GM18868 (cell line): ENCODE results near the gene GTF2IRD1.
"Not testable (repeated sequence)": the region's sequence is repeated elsewhere in the genome, so short reads cannot be mapped to it uniquely, and the experiment has no call there.

ENCODE experiments used
- ATAC-seq: cut with Tn5 transposase; IDR thresholded peaks from one replicate; pipeline ENCODE4 v1.9.1; 2021; ENCODE audit warnings: mild to moderate bottlenecking, moderate library complexity; ENCODE audit not compliant: unreplicated experiment

GTF2IRD1 gene

DNA sequence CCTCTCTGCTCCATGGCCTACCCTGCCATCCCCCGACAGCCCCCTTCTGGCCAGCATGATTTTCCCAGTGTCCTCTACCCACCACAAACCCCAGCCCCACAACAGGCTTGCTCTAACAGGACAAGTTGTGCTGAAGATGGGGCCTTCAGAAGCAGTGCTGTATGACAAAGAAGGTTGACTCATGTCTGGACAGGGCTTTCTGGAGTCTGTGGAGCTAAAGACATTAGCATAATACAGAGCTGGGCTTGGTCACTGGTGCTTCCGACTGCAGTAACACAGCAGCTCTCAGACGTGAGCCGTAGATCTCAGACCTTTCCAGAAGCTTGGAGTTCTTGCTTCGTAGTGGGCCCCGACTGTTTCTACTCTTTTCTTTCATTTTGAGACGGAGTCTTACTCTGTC is 100.5 kb downstream of the GTF2IRD1 start:
- ATAC-seq = no peak

DNA sequence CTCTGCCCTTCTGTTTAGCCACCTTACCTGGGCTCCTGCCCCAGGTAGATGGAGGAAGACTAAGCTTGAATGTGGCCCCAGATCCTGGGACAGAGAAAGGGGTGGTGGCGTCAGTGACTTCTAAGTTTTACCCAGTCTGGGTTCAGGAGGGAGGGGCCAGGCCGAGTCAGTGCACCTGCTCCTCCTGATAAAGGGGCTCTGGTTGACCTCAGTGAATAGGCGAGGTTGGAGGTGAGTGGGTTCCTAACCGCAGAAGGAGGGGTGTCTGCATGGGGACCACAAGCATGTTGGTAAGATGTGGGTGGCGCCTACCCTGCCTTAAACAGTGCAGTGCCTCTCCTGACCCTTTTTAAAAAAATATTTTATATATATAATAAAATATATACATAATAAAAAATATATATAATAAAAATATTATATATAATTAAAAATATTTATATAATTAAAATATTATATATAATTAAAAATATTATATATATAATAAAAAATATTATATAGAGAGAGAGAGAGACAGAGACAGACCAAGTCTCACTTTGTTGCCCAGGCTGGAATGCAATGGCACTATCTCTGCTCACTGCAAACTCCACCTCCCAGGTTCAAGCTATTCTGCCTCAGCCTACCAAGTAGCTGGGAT is 106.5 kb downstream of the GTF2IRD1 start:
- no peak for ATAC-seq

DNA sequence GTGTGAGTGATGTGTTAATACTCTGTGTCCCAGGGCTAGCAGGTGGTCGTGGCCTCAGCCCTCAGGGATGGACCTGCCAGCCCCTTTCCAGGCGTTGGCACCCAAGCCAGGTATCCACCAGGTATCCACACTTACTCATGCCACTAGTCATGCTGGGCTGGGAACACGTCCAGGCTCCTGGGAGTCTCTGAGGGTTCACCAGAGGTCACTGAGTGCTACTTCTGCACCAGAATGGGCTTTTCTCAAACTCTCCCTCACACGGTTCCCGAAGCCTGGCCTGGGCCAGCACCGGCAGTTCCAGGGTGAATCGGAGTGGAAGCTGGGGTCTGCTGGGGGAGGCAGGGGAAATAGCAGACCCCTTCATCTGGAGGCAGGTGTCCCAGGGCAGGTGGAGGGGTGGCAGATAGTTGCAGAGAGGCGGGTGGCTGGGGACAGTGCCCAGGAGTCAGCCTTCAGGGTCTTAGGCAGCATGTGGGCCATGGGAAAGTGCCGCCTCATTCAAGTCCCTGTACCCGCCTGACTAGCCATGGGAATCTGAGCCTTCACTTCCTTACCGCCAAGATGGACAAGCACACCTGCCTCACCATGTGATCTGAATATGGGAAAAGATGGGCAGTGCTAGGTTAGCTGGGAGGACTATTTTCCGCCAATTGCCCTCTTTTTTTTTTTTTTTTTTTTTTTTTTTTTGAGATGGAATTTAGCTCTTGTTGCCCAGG is 108.3 kb downstream of the GTF2IRD1 start:
- ATAC-seq = no peak

DNA sequence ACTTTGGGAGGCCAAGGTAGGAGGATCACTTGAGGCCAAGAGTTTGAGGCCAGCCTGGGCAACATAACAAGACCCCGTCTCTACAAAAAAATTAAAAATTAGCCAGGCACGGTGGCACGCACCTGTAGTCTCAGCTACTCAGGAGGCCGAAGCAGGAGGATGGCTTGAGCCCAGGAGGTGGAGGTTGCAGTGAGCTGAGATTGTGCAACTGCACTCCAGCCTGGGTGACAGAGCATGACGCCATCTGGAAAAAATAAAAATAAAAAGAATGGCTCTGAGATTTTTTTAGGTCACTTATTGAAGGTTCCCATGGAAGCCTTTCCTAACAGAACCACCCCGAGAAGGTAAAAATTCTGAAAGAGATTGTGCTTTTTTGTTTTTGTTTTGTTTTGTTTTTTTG is 109.9 kb downstream of the GTF2IRD1 start:
- ATAC-seq = not testable (repeated sequence)

DNA sequence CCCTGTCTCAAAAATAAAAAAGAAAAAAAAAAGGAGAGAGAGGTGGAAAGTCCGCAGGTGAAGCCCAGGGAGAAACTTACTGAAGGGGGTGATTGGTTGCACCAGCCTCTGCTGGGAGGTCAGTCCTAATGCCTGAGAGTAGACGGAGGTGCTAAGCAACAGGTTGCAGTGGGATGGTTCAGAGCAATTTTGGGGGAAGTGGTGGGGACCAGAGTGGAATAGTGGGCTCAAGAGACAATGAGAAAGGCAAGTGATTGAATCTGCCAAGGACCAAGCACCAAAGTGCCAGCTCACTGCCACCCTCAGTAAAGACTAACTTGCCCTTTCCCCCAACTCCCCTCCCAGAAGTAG is 113.6 kb downstream of the GTF2IRD1 start:
- no peak for ATAC-seq

- ATAC-seq = no peak
These were observed 115.0 kb downstream of the GTF2IRD1 start for GRCh38 chr7:74568658-74569057.

DNA sequence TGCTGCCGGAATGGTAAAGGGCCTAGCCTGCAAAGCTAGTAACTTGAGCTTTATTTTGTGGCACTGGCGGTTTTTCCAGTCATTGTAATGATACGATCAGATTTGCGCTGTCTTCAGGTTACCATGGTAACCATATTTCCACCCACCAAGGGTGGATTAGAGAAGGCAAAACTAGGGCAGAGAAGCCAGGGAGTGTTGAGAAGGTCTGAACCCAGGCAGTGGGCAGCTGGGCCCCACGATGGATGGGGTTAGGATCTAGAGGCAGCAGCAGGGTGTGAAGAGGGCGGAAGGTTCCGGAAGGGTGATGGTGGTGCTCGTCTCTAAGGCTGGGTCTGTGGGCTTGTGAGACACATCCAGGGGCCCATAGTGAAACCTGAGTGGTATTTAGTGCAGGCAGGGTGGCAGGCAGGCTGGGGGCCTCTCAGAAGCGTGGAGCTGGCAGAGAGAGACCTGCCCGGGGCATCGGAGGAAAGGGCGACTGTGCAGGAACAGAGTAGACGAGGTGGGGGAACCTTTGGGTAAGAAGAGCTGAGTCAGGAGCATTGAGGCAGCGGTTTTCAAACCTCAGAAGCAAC is 115.9 kb downstream of the GTF2IRD1 start:
- ATAC-seq = no peak

DNA sequence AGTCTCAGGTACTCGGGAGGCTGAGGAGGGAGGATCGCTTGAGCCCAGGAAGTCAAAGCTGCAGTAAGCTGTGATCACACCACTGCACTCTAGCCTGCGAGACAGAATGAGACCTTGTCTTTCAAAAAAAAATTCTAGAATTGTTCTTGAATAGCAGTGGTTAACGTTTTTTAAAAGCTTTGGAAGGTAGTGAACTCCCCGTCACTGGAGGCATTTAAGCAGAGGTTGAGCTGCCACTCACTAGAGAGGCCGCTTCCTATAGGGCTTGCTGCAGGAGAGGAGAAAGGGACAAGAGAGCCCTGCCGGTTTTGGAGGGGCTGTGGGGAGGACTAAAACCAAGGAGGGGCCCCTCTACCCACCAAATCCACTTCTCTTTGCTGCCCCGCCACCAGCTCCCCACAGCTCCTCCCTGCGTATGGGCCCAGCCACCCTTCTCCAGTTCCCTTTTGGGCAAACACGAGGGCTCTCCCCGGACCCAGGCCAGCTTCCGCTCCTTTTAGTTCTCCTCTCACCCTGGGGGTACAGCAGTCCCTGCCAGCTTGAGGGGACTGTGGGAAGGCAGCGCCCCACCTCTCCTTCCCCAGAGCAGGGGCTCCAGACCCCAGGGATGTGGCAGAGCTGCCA is 116.9 kb downstream of the GTF2IRD1 start:
- ATAC-seq = no peak

GRCh38 chr7:74572301-74572979 is 118.7 kb downstream of the GTF2IRD1 start:
- ATAC-seq = no peak

- ATAC-seq = no peak
These were observed 119.8 kb downstream of the GTF2IRD1 start for GRCh38 chr7:74573512-74573911.

- ATAC-seq = no peak
These were observed 121.5 kb downstream of the GTF2IRD1 start for GRCh38 chr7:74575083-74575784.

DNA sequence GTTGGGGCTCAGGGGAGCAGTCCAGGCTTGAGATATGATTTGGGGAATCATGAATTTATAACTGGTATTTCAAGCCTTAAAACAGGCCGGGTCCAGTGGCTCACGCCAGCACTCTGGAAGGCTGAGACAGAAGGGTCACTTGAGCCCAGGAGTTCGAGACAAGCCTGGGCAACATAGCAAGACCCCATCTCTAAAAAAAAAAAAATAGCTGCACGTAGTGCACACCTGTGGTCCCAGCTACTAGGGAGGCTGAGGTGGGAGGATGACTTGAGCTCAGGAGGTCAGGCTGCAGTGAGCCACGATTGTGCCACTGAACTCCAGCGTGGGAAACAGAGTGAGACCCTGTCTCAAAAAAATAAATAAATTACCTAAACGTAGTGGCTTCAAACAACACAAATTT is 122.1 kb downstream of the GTF2IRD1 start:
- no peak for ATAC-seq

DNA sequence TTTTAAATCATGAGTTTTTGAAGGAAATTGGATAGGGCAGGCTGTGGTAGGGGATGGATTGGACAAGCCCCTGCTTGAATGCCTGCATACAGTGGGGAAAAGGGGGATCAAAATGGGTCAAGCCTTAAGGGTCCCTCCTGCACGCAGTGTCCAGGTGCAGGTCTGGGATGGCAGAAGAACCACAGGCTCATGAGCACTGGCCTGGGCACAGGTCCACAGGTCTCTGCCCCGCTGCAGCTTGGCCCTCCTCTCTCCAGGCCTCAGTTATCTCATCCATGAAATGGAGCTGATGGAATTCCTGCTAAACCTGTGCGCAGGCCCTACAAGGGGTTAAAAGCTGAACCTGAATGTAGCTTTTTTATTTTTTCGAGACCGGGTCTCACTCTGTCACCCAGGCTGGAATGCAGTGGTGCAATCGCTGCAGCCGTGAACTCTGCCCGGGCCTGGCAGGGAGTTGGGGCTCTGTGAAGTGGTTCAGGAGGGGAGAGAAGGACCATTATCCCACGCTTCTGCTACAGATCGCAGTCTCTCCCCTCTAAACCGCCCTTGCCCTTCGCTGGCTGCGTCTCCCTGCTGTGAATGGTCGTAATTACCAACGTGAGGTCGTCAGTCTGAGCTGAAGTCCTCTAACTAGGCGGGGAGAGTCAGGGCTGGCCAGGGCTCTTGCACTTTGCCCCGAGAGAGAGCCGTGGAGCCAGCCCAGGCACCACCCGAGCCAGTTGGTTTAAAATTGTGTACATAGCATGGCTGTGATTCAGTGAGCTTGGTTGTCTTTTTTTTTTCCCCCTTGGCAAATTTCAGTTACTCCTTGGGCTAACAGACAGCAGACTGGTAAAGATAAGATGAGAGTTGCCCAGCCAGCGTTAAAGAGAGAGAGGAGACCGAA is 126.3 kb downstream of the GTF2IRD1 start:
- ATAC-seq = no peak

GRCh38 chr7:74581916-74582440 is 128.3 kb downstream of the GTF2IRD1 start:
- no peak for ATAC-seq

- ATAC-seq = no peak
These were observed 128.8 kb downstream of the GTF2IRD1 start for GRCh38 chr7:74582447-74583039.

DNA sequence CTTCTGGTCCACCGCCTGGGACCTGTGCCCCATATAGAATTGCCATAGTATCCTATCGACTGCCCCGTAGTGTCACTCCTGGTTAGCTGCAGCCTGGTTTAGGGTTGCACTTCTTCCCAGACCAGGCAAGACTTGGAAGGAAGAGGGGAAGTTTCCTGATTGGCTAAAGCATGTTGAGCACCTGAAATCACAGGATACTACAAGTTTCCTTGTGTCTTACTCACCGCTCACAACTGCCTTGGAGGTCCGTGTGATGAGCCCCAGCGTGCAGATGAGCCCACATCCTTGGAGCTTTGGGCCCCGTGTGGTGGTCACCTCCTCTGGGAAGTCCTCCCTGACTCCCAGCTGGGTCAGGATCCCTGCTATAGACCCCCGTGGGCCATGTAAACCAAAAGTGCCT is 129.9 kb downstream of the GTF2IRD1 start:
- ATAC-seq = no peak

- ATAC-seq = no peak
These were observed 130.7 kb downstream of the GTF2IRD1 start for GRCh38 chr7:74584160-74584954.

DNA sequence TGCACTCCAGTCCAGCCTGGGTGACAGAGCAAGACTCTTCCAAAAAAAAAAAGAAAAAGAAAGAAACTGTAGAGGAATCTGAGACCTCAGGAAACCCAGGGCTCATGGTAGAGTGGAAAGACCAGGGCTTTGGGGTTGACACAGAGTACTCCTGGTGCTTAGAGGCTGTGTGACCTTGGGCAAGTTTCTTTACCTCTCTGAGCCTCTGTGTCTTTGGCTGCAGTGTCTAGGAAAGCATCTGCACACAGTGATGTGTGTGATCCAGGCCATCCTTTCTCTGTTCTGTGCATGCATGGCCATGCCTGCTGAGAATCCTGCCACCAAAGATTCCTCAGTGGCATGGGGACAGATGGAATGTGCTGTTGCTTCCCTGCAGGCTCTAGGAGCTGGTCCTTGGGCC is 132.1 kb downstream of the GTF2IRD1 start:
- ATAC-seq = no peak
